Choroid plexus epithelial cell (primary cell): ENCODE measurements around the gene ERBIN.

Source experiments
- DNase-seq: peaks from one replicate; pipeline ENCODE4 v3.0.0-alpha.2; 2010; ENCODE audit warnings: low read depth
- H3K4me3 ChIP-seq: 2 replicates; pipeline ENCODE4 v1.5.1; 2011; ENCODE audit warnings: low read depth, mild to moderate bottlenecking, control low read depth, low read length, moderate library complexity
- TF ChIP-seq, protein P1 (sequence below): conservative IDR thresholded peaks from 2 replicates; pipeline ENCODE4 v1.5.1; 2011; ENCODE audit warnings: low read depth, mild to moderate bottlenecking, control low read depth, inconsistent platforms, low read length, moderate library complexity

ERBIN gene

DNA sequence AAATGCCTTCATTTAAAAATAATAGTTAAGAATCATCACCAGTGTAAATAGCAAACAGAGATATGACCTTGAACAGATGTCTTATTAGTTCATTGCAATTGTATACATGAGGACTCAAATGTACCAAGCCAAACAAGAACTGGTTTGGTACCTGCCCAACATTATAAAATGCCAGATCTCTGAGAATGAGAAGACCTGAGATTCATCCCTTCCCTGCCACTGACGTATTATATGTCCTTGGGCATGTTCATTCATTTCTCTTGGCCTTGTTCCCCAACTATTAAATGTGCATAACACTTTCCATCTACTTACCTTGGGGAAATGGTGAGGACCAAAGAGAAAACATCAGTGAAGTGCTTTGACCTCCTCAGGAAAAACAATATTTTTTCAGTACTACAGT is 33.6 kb upstream of the ERBIN start:
- no peak for DNase-seq
- no peak overlapping the region for H3K4me3 ChIP-seq
- TF ChIP-seq, protein P1, sequence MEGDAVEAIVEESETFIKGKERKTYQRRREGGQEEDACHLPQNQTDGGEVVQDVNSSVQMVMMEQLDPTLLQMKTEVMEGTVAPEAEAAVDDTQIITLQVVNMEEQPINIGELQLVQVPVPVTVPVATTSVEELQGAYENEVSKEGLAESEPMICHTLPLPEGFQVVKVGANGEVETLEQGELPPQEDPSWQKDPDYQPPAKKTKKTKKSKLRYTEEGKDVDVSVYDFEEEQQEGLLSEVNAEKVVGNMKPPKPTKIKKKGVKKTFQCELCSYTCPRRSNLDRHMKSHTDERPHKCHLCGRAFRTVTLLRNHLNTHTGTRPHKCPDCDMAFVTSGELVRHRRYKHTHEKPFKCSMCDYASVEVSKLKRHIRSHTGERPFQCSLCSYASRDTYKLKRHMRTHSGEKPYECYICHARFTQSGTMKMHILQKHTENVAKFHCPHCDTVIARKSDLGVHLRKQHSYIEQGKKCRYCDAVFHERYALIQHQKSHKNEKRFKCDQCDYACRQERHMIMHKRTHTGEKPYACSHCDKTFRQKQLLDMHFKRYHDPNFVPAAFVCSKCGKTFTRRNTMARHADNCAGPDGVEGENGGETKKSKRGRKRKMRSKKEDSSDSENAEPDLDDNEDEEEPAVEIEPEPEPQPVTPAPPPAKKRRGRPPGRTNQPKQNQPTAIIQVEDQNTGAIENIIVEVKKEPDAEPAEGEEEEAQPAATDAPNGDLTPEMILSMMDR = no peak

DNA sequence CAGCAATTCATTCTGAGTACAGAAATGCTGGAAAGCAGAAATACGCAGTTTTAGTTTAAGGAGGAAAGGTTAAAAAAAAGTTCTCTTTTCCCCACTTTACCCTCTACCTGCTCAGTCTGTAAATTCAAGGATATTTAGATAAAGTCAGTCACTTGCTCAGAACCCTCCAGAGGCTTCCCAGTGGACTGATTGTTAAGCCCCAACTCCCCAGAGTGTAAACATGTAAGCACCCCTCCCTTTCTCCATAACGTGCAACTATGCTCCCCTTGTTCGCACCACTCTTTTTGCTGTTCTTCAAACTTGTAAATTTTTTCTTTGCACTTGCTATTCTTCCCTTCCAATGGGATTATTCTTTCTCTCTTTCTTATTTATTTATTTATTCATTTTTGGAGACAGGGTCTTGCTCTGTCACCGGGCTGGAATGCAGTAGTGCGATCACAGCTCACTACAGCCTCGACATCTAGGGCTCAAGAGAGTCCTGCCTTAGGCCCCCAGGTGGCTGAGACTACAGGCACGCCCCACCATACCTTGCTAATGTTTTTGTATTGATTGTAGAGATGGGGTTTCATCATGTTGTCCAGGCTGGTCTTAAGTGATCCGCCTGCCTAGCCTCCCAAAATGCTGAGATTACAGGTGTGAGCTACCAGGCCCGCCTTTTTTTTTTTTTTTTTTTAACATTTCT is 32.5 kb upstream of the ERBIN start:
- TF ChIP-seq, protein P1 = no peak
- no peak overlapping the region for H3K4me3 ChIP-seq
- no peak for DNase-seq

DNA sequence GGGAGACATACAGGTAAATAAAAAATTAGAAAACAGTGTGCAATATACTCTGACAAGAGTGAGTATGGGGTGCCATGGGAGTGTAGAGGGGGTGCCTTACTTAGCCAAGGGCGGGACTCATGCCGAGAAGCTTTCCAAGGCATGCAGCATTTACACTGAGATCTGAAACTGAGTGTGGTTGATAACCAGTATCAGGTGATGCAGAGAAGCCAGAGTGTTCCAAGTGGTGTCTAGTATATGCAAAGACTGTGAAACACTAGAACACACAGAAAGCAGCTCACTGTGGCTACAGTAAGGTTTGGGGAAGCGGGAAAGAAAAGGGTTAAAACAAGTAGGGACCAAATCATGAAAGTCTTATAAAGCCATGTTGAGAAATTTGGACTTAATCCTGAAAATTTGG is 30.5 kb upstream of the ERBIN start:
- no peak overlapping the region for H3K4me3 ChIP-seq
- TF ChIP-seq, protein P1 = no peak
- no peak for DNase-seq

DNA sequence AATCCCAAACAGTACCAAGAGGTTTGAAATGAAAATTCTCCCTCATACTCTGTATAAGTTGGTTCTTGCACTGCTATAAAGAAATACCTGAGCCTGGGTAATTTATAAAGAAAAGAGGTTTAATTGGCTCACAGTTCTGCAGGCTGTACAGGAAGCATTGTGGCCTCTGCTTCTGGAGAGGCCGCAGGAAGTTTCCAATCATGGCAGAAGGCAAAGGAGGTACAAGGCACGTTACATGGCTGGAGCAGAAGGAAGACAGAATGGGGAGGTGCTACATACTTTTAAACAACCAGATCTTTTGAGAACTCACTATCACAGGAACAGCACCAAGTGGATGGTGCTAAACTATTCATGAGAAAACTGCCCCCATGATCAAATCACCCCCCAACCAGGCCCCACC is 25.6 kb upstream of the ERBIN start:
- no peak for DNase-seq
- TF ChIP-seq, protein P1 = no peak
- H3K4me3 ChIP-seq = no peak overlapping the region

DNA sequence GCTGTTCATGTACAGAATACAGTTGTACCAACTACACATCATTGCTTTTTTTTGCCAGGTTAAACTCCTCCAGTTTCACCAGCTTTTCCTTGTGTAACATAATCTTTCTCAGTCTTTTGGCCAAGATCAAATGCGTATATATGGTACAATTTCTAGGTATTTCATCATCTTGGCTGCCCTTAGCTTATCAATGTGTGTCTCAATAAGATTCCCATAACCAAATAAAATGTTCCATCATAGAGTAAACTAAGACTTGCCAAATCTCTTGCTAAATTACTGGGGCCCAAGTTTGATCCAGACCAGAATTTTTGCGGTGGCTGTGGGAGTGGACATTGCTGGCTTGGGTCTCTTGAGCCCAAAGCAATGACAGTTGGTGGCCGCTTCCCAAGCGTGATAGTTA is 24.3 kb upstream of the ERBIN start:
- TF ChIP-seq, protein P1 = no peak
- no peak overlapping the region for H3K4me3 ChIP-seq
- DNase-seq = no peak

DNA sequence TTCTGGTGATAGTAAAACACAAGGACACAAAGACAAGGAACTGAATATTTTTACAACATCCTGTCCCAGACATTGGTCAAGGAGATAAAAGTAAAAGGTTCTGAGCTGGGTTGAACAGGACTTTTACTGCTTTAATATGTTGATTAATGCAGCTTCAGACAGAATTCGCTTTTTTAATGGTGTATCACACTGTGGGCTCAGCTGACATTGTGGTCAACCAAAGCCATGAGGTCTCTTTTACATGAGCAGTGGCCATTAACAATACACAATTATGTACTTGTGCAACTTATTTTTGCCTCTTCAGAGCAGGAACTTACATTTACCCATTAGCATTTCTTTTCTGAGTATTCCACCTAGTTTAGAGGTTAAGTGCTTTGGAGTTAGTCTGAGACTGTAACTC is 22.8 kb upstream of the ERBIN start:
- no peak overlapping the region for H3K4me3 ChIP-seq
- DNase-seq = no peak
- TF ChIP-seq, protein P1 = no peak

DNA sequence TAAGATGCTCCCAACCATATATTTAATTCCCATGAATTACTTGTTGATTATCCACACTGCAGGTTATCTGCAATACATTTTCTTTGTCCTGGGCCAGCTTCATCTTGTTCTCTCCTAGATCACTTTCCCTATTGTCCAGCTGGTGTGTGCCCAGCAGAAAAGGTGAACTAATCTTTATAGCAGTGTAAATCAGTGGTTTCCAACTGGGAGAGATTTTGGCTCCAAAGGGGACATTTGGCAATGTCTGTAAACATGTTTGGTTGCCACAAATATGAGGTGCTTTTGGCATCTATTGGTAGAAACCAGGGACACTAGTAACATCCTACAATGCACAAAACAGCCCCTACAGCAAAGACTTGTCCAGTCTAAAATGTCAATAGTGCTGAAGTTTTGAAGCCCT is 20.1 kb upstream of the ERBIN start:
- H3K4me3 ChIP-seq = no peak overlapping the region
- DNase-seq = no peak
- TF ChIP-seq, protein P1 = no peak
